ENCODE data around the gene MORF4L1. TPM values are rescaled to one million over a fixed set of nuclear protein-coding genes. Genes with fewer than 3 reads are reported as not detected.

The MORF4L1 gene
- total RNA-seq, 4 donors from 2014 or later = 149 to 330 (median 235) TPM

- in situ Hi-C loops (cut with MboI; ENCODE audit: low pct_ligation_motif_present in 1 of 4, low pct_unique_long_range_greater_than_20kb in 1 of 4, low sequenced_read_pairs in 3 of 4) = no loop called here
- 3% methylated on average over 18 of the region's 71 CpGs; no CpG with 5 or more reads in 1 of the 2 donors for WGBS, 2 donors (ENCODE audit: low coverage in 1 of 2)
- intact Hi-C loops (cut with DNase I; ENCODE audit: low total_unique reads) = no loop called here
- peak within 1 kb of the TSS; percentile 41 to 78 (median 59) for H3K4me3 ChIP-seq
- peak; percentile 91 for DNase-seq
- H3K36me3 ChIP-seq = no peaks in the 10 kb centered on the region
- no peaks in the 10 kb centered on the region for H3K27me3 ChIP-seq
- peak; percentile 22 for TF ChIP-seq POLR2A (IDR thresholded peaks at IDR 0.05)
- TF ChIP-seq CTCF (IDR thresholded peaks at IDR 0.05) = no peak
- TF ChIP-seq EP300 (IDR thresholded peaks at IDR 0.05; ENCODE audit: low read depth) = no peak
- peak; percentile 46 to 65 (median 63) for TF ChIP-seq POLR2AphosphoS5 (IDR thresholded peaks at IDR 0.05)
- H3K4me1 ChIP-seq = peaks cover 0 to 22% (median 14%) of the 10 kb centered on the region in 4 donors
- H3K27ac ChIP-seq = peak within 1 kb of the TSS; percentile 64 to 76 (median 68)
- H3K9me3 ChIP-seq = no peaks in the 10 kb centered on the region
Observed at GRCh38 chr15:78944669-78945407, 72.1 kb downstream of the MORF4L1 start, which contains the start of gene CTSH. TSS of gene CTSH (minus strand) at chr15:78945046. CDS start at chr15:78944981, 65 bp downstream.

- H3K4me1 ChIP-seq = peaks cover 0 to 35% (median 28%) of the 10 kb centered on the region in 4 donors
- 60 to 95% methylated on average over 3 to 5 of the region's 5 CpGs for WGBS, 2 donors (ENCODE audit: low coverage in 1 of 2)
- in situ Hi-C loops (cut with MboI; ENCODE audit: low pct_ligation_motif_present in 1 of 4, low pct_unique_long_range_greater_than_20kb in 1 of 4, low sequenced_read_pairs in 3 of 4) = no loop called here
Observed at GRCh38 chr15:78946493-78946892, 73.8 kb downstream of the MORF4L1 start.

GRCh38 chr15:78947506-78947905, 74.8 kb downstream of the MORF4L1 start:
- intact Hi-C loops (cut with DNase I; ENCODE audit: low total_unique reads) (no loop called here), in situ Hi-C loops (cut with MboI; ENCODE audit: low pct_ligation_motif_present in 1 of 4, low pct_unique_long_range_greater_than_20kb in 1 of 4, low sequenced_read_pairs in 3 of 4) (no loop called here)
- H3K4me3 ChIP-seq = no peak overlapping the region
- no peak for DNase-seq
- H3K36me3 ChIP-seq = no peaks in the 10 kb centered on the region
- no peaks in the 10 kb centered on the region for H3K9me3 ChIP-seq
- H3K27ac ChIP-seq = no peak overlapping the region
- H3K4me1 ChIP-seq = peaks cover 0 to 44% (median 37%) of the 10 kb centered on the region in 4 donors
- TF ChIP-seq POLR2A (IDR thresholded peaks at IDR 0.05) = no peak
- 100% methylated on average over 4 of the region's 5 CpGs; no CpG with 5 or more reads in 1 of the 2 donors for WGBS, 2 donors (ENCODE audit: low coverage in 1 of 2)
- H3K27me3 ChIP-seq = no peaks in the 10 kb centered on the region

More at GRCh38 chr15:78946493-78946892, 73.8 kb downstream of the MORF4L1 start:
- no peaks in the 10 kb centered on the region for H3K36me3 ChIP-seq
- intact Hi-C loops (cut with DNase I; ENCODE audit: low total_unique reads) = no loop called here
- DNase-seq = no peak
- no peak overlapping the region for H3K4me3 ChIP-seq
- no peak for TF ChIP-seq POLR2A (IDR thresholded peaks at IDR 0.05)
- no peaks in the 10 kb centered on the region for H3K27me3 ChIP-seq
- no peaks in the 10 kb centered on the region for H3K9me3 ChIP-seq
- H3K27ac ChIP-seq = no peak overlapping the region

Small RNAs within 50 kb of the gene (small RNA-seq; reads per million reads assigned to genes)
- 0 reads per million in 4 donors for gene RNU6-415P

Other genes with a start within 250 kb of the MORF4L1 start
- gene CHRNB4, start 231.7 kb upstream of the MORF4L1 start, total RNA-seq = under 1 TPM in 2 of 4 donors, not detected in 2; 0.27 to 0.32 TPM
- gene ADAMTS7, start 61.4 kb upstream of the MORF4L1 start, total RNA-seq = 1 to 10 TPM in 3 of 4 donors, under 1 TPM in 1; 0.95 to 4.8 (median 1.7) TPM
- 10 to 100 TPM in 3 of 4 donors, 1 to 10 TPM in 1; 8.6 to 70.2 (median 41.0) TPM for gene CTSH, start 72.2 kb downstream of the MORF4L1 start, total RNA-seq
- under 1 TPM in 3 of 4 donors, not detected in 1; 0.14 to 0.75 (median 0.64) TPM for gene RASGRF1, start 217.9 kb downstream of the MORF4L1 start, total RNA-seq